Mesendoderm (in vitro differentiated cells): ENCODE results near the gene PWWP2A.

Experiments used
- DNase-seq: peaks from one replicate; pipeline ENCODE4 v3.0.0; 2013
- H2AK5ac ChIP-seq: 2 replicates; pipeline ENCODE4 v1.6.1; 2013; ENCODE audit warnings: low read length, inconsistent platforms
- H2BK120ac ChIP-seq: 2 replicates; pipeline ENCODE4 v1.6.1; 2013; ENCODE audit warnings: low read depth, mild to moderate bottlenecking, low read length, moderate library complexity, mixed read lengths
- H2BK15ac ChIP-seq: replicated peaks from 2 replicates; pipeline ENCODE4 v1.6.1; 2013; ENCODE audit warnings: low read depth, mild to moderate bottlenecking, moderate library complexity
- H2BK5ac ChIP-seq: 2 replicates; pipeline ENCODE4 v1.6.1; 2013; ENCODE audit warnings: low read length, inconsistent platforms
- H3K18ac ChIP-seq: 2 replicates; pipeline ENCODE4 v1.6.1; 2013; ENCODE audit warnings: mild to moderate bottlenecking, low read length, mixed read lengths
- H3K23ac ChIP-seq: one replicate; pipeline ENCODE4 v1.6.1; 2013; ENCODE audit warnings: low read length
- H3K27ac ChIP-seq: 2 replicates; pipeline ENCODE4 v1.5.1; 2013; ENCODE audit warnings: low read depth, mild to moderate bottlenecking, inconsistent platforms, low read length, moderate library complexity
- H3K27me3 ChIP-seq: 2 replicates; pipeline ENCODE4 v1.6.1; 2013; ENCODE audit warnings: low read length, control low read depth, mild to moderate bottlenecking, inconsistent platforms; ENCODE audit not compliant: insufficient read depth, poor library complexity
- H3K36me3 ChIP-seq: 2 replicates; pipeline ENCODE4 v1.6.1; 2013; ENCODE audit warnings: low read length, inconsistent platforms; ENCODE audit not compliant: control insufficient read depth, insufficient read depth
- H3K4ac ChIP-seq: one replicate; pipeline ENCODE4 v1.6.1; 2013; ENCODE audit warnings: low read depth, mild to moderate bottlenecking, low read length, moderate library complexity
- H3K4me1 ChIP-seq: 2 replicates; pipeline ENCODE4 v1.6.1; 2013; ENCODE audit warnings: low read depth, low read length, inconsistent platforms; ENCODE audit not compliant: control insufficient read depth
- H3K4me2 ChIP-seq: 2 replicates; pipeline ENCODE4 v1.6.1; 2013; ENCODE audit warnings: low read length
- H3K4me3 ChIP-seq: 2 replicates; pipeline ENCODE4 v1.5.1; 2013; ENCODE audit warnings: mild to moderate bottlenecking, low read length
- H3K56ac ChIP-seq: one replicate; pipeline ENCODE4 v1.6.1; 2013; ENCODE audit warnings: low read length
- H3K79me1 ChIP-seq: 2 replicates; pipeline ENCODE4 v1.6.1; 2013; ENCODE audit warnings: low read length, inconsistent platforms
- H3K79me2 ChIP-seq: 2 replicates; pipeline ENCODE4 v1.6.1; 2013; ENCODE audit warnings: mild to moderate bottlenecking, low read length; ENCODE audit not compliant: control insufficient read depth, insufficient read depth
- H3K9ac ChIP-seq: 2 replicates; pipeline ENCODE4 v1.6.1; 2013; ENCODE audit warnings: low read length, inconsistent platforms
- H4K5ac ChIP-seq: one replicate; pipeline ENCODE4 v1.6.1; 2013; ENCODE audit warnings: low read length
- H4K8ac ChIP-seq: one replicate; pipeline ENCODE4 v1.6.1; 2013; ENCODE audit warnings: low read depth, mild to moderate bottlenecking, control low read depth, low read length, moderate library complexity
- WGBS: extraction: QIAGEN DNeasy Blood & Tissue Kit; methylation state at CpG from one replicate; pipeline ENCODE4 v1.1.7; 2013; ENCODE audit warnings: low lambda C conversion rate, missing lambda C conversion rate; ENCODE audit not compliant: insufficient coverage; ENCODE audit errors: extremely low coverage; 5-methylcytosine and 5-hydroxymethylcytosine counted together

Gene PWWP2A

GRCh38 chr5:160097991-160098390 lies 21.3 kb downstream of the PWWP2A start:
- H3K4ac ChIP-seq, result no peak overlapping the region
- no peak overlapping the region for H2AK5ac ChIP-seq
- WGBS, result no CpG with 5 or more reads among the region's 4 CpGs
- H4K8ac ChIP-seq, result no peak overlapping the region
- H3K23ac ChIP-seq, result no peak overlapping the region
- DNase-seq, result no peak
- no peak overlapping the region for H4K5ac ChIP-seq
- H3K27me3 ChIP-seq, result no peaks in the 10 kb centered on the region
- no peak overlapping the region for H2BK120ac ChIP-seq
- no peak overlapping the region for H2BK5ac ChIP-seq
- H3K4me3 ChIP-seq, result no peak overlapping the region
- no peaks in the 10 kb centered on the region for H3K4me1 ChIP-seq
- no peak overlapping the region for H2BK15ac ChIP-seq
- H3K56ac ChIP-seq, result no peak overlapping the region
- H3K18ac ChIP-seq, result no peak overlapping the region
- no peak overlapping the region for H3K4me2 ChIP-seq
- peaks cover 2% of the 10 kb centered on the region for H3K79me1 ChIP-seq
- peaks cover 7% of the 10 kb centered on the region for H3K79me2 ChIP-seq
- peaks cover 3% of the 10 kb centered on the region for H3K36me3 ChIP-seq
- H3K9ac ChIP-seq, result no peak overlapping the region
- H3K27ac ChIP-seq, result no peak overlapping the region

- Histone ChIP-seq H3K4me2 (no peak overlapping the region), H3K36me3 (peaks cover 8% of the 10 kb centered on the region), H3K79me1 (peaks cover 1% of the 10 kb centered on the region), H3K9ac (no peak overlapping the region), H4K8ac (no peak overlapping the region), H3K79me2 (peaks cover 5% of the 10 kb centered on the region), H2AK5ac (no peak overlapping the region), H3K56ac (no peak overlapping the region), H3K18ac (no peak overlapping the region), H3K4me3 (no peak overlapping the region), H3K27ac (no peak overlapping the region), H3K4ac (no peak overlapping the region), H2BK15ac (no peak overlapping the region), H2BK5ac (no peak overlapping the region), H3K4me1 (no peaks in the 10 kb centered on the region), H2BK120ac (no peak overlapping the region), H4K5ac (no peak overlapping the region), H3K23ac (no peak overlapping the region), H3K27me3 (no peaks in the 10 kb centered on the region)
- no CpG with 5 or more reads among the region's 2 CpGs for WGBS
- no peak for DNase-seq
Measured at GRCh38 chr5:160096178-160096577, 23.1 kb downstream of the PWWP2A start.

GRCh38 chr5:160092960-160093707 lies 26.1 kb downstream of the PWWP2A start:
- Histone ChIP-seq H3K18ac (no peak overlapping the region), H3K23ac (no peak overlapping the region), H2BK5ac (no peak overlapping the region), H2BK120ac (no peak overlapping the region), H3K4ac (no peak overlapping the region), H4K8ac (no peak overlapping the region), H3K27ac (no peak overlapping the region), H4K5ac (no peak overlapping the region), H3K79me2 (peaks cover 2% of the 10 kb centered on the region), H3K9ac (no peak overlapping the region), H3K56ac (no peak overlapping the region), H2BK15ac (no peak overlapping the region), H3K4me3 (no peak overlapping the region), H3K79me1 (peaks cover 1% of the 10 kb centered on the region), H2AK5ac (no peak overlapping the region), H3K4me1 (no peaks in the 10 kb centered on the region), H3K4me2 (no peak overlapping the region), H3K36me3 (peaks cover 8% of the 10 kb centered on the region), H3K27me3 (no peaks in the 10 kb centered on the region)
- WGBS, result no CpG with 5 or more reads among the region's 11 CpGs
- DNase-seq, result no peak

GRCh38 chr5:160092514-160092913 lies 26.7 kb downstream of the PWWP2A start:
- H3K36me3 ChIP-seq, result peaks cover 8% of the 10 kb centered on the region
- WGBS, result no CpG with 5 or more reads among the region's 7 CpGs

GRCh38 chr5:160090059-160090458 lies 29.2 kb downstream of the PWWP2A start:
- Histone ChIP-seq H3K18ac (no peak overlapping the region), H2AK5ac (no peak overlapping the region), H2BK15ac (no peak overlapping the region), H3K4me3 (no peak overlapping the region), H3K36me3 (peaks cover 8% of the 10 kb centered on the region), H4K5ac (no peak overlapping the region), H4K8ac (no peak overlapping the region), H3K27ac (no peak overlapping the region), H3K27me3 (no peaks in the 10 kb centered on the region), H3K79me1 (peaks cover 1% of the 10 kb centered on the region), H3K4ac (no peak overlapping the region), H3K9ac (no peak overlapping the region), H3K56ac (no peak overlapping the region), H3K4me2 (no peak overlapping the region), H3K79me2 (no peaks in the 10 kb centered on the region), H2BK120ac (no peak overlapping the region), H3K23ac (no peak overlapping the region), H2BK5ac (no peak overlapping the region), H3K4me1 (no peaks in the 10 kb centered on the region)
- WGBS, result no CpG with 5 or more reads among the region's 1 CpG
- DNase-seq, result no peak

More at GRCh38 chr5:160092514-160092913, 26.7 kb downstream of the PWWP2A start:
- no peak overlapping the region for H3K4me3 ChIP-seq
- H3K4me2 ChIP-seq, result no peak overlapping the region
- H3K27ac ChIP-seq, result no peak overlapping the region
- H3K79me1 ChIP-seq, result peaks cover 1% of the 10 kb centered on the region
- no peak overlapping the region for H3K18ac ChIP-seq
- no peak overlapping the region for H2BK15ac ChIP-seq
- H3K23ac ChIP-seq, result no peak overlapping the region
- no peak overlapping the region for H3K9ac ChIP-seq
- H2BK120ac ChIP-seq, result no peak overlapping the region
- no peak overlapping the region for H3K56ac ChIP-seq
- no peak overlapping the region for H3K4ac ChIP-seq
- H3K79me2 ChIP-seq, result peaks cover 2% of the 10 kb centered on the region
- H2AK5ac ChIP-seq, result no peak overlapping the region
- no peak overlapping the region for H2BK5ac ChIP-seq
- no peak for DNase-seq
- no peaks in the 10 kb centered on the region for H3K4me1 ChIP-seq
- no peak overlapping the region for H4K5ac ChIP-seq
- no peak overlapping the region for H4K8ac ChIP-seq
- no peaks in the 10 kb centered on the region for H3K27me3 ChIP-seq

GRCh38 chr5:160089531-160089930 lies 29.7 kb downstream of the PWWP2A start:
- H3K27ac ChIP-seq, result no peak overlapping the region
- H2AK5ac ChIP-seq, result no peak overlapping the region
- no CpG with 5 or more reads among the region's 2 CpGs for WGBS
- no peak overlapping the region for H3K4me3 ChIP-seq
- no peak overlapping the region for H2BK15ac ChIP-seq
- H4K5ac ChIP-seq, result no peak overlapping the region
- H3K4ac ChIP-seq, result no peak overlapping the region
- peaks cover 8% of the 10 kb centered on the region for H3K36me3 ChIP-seq
- peaks cover 1% of the 10 kb centered on the region for H3K79me1 ChIP-seq
- no peaks in the 10 kb centered on the region for H3K27me3 ChIP-seq
- H3K79me2 ChIP-seq, result no peaks in the 10 kb centered on the region
- H3K9ac ChIP-seq, result no peak overlapping the region
- no peak overlapping the region for H3K23ac ChIP-seq
- H2BK5ac ChIP-seq, result no peak overlapping the region
- no peak overlapping the region for H3K4me2 ChIP-seq
- H4K8ac ChIP-seq, result no peak overlapping the region
- H3K18ac ChIP-seq, result no peak overlapping the region
- no peak overlapping the region for H3K56ac ChIP-seq
- H3K4me1 ChIP-seq, result no peaks in the 10 kb centered on the region
- DNase-seq, result no peak
- no peak overlapping the region for H2BK120ac ChIP-seq
